Measurements from ENCODE around the gene TMEM130. TPM values are rescaled to one million over a fixed set of nuclear protein-coding genes. Genes with fewer than 3 reads are reported as not detected.

TMEM130 gene
- total RNA-seq, 4 donors from 2014 or later: not detected

- TF ChIP-seq CTCF (IDR thresholded peaks at IDR 0.05; ENCODE audit: low read depth): no peak
These were observed 29.7 kb downstream of the TMEM130 start for GRCh38 chr7:98840096-98840495.

GRCh38 chr7:98837630-98837972, 32.2 kb downstream of the TMEM130 start:
- no peak for TF ChIP-seq CTCF (IDR thresholded peaks at IDR 0.05; ENCODE audit: low read depth)

GRCh38 chr7:98836811-98837629, 32.8 kb downstream of the TMEM130 start:
- TF ChIP-seq CTCF (IDR thresholded peaks at IDR 0.05; ENCODE audit: low read depth): no peak

- TF ChIP-seq CTCF (IDR thresholded peaks at IDR 0.05; ENCODE audit: low read depth): no peak
These were observed 34.9 kb downstream of the TMEM130 start for GRCh38 chr7:98834949-98835348.

GRCh38 chr7:98833022-98833421, 36.8 kb downstream of the TMEM130 start:
- TF ChIP-seq CTCF (IDR thresholded peaks at IDR 0.05; ENCODE audit: low read depth): no peak

GRCh38 chr7:98831641-98832221, 38.1 kb downstream of the TMEM130 start:
- TF ChIP-seq CTCF (IDR thresholded peaks at IDR 0.05; ENCODE audit: low read depth): no peak

GRCh38 chr7:98830972-98831548, 38.8 kb downstream of the TMEM130 start:
- TF ChIP-seq CTCF (IDR thresholded peaks at IDR 0.05; ENCODE audit: low read depth): no peak

Data from subcutaneous adipose tissue (tissue), 4 donors.